ENCODE measurements around the gene JPH2. TPM values are rescaled to one million over a fixed set of nuclear protein-coding genes. Genes with fewer than 3 reads are reported as not detected.

JPH2 gene
- total RNA-seq, 6 experiments from 2014 or later: 0.09 to 0.31 (median 0.10) TPM; not detected in 1

GRCh38 chr20:44117296-44118184 lies 69.4 kb downstream of the JPH2 start:
- Histone ChIP-seq H3K9me3 (no peaks in the 10 kb centered on the region), H3K4me3 (no peak overlapping the region), H3K27ac (no peak overlapping the region), H3K36me3 (no peaks in the 10 kb centered on the region), H3K27me3 (peaks cover 0 to 8% of the 10 kb centered on the region in 2 donors), H3K4me1 (no peaks in the 10 kb centered on the region)
- ATAC-seq (no peak), DNase-seq (peak in 1 of 3 donors; percentile 29)
- intact Hi-C loops (cut with DNase I): loop anchor here in 1 of 2 donors (5.0 kb wide), 1 partner anchor 70 kb away; the partner anchor contains the start of gene JPH2
- WGBS (ENCODE audit: insufficient coverage, low coverage, low lambda C conversion rate, missing lambda C conversion rate): 87% methylated on average over 6 of the region's 8 CpGs
- no peak for TF ChIP-seq POLR2A (IDR thresholded peaks at IDR 0.05)
- no peak for TF ChIP-seq CTCF (IDR thresholded peaks at IDR 0.05)

DNA sequence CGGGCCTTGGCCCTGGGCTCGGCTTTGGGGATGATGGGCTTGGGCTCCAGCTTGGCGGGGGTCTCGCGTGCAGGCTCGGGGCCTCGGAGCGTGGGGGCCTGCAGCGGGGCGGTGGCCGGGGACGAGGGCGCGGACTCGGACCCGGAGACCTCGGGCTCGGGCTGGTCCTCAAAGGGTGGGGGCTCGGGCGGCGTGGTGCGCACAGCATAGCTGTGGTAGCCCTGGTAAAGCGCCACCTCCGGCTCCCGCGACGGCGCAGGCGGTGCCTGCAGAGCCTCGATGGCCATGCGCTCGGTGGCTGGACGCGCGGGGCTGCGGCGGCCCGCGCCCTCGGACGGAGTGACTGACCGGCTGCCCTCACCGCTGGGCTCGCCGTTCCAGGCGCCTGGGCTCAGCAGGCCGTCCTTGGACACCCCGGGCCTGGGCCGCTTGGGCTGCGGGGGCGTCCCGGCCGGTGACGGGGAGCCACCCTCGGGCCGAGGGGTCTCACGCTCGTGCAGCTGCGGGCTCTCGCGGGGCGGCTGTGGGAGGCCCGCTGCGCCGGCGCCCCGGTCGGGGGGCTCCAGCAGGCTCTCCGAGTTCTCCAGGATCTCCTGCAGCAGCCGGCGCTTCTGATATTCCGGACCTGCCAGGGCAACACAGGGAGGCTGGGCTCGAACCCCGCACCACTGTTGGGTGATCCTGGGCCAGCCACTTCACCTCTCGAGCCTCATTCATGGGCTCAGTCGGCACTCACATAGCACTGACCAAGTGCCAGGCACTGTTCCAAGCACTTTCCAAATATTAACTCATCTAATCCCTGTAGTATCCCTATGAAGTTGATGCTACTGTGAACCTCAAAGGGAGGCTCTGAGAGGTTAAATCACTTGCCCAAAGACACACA lies 71.0 kb downstream of the JPH2 start:
- no peaks in the 10 kb centered on the region for H3K4me1 ChIP-seq
- H3K27ac ChIP-seq: no peak overlapping the region
- H3K27me3 ChIP-seq: peaks cover 0 to 8% of the 10 kb centered on the region in 2 donors
- no peak overlapping the region for H3K4me3 ChIP-seq
- H3K9me3 ChIP-seq: no peaks in the 10 kb centered on the region
- DNase-seq (no peak), ATAC-seq (no peak)
- intact Hi-C loops (cut with DNase I): loop anchor here in 1 of 2 donors (5.0 kb wide), 1 partner anchor 71 kb away; the partner anchor contains the start of gene JPH2
- WGBS (ENCODE audit: insufficient coverage, low coverage, low lambda C conversion rate, missing lambda C conversion rate): 55% methylated on average over 13 of the region's 76 CpGs
- no peaks in the 10 kb centered on the region for H3K36me3 ChIP-seq
- no peak for TF ChIP-seq POLR2A (IDR thresholded peaks at IDR 0.05)
- TF ChIP-seq CTCF (IDR thresholded peaks at IDR 0.05): no peak

DNA sequence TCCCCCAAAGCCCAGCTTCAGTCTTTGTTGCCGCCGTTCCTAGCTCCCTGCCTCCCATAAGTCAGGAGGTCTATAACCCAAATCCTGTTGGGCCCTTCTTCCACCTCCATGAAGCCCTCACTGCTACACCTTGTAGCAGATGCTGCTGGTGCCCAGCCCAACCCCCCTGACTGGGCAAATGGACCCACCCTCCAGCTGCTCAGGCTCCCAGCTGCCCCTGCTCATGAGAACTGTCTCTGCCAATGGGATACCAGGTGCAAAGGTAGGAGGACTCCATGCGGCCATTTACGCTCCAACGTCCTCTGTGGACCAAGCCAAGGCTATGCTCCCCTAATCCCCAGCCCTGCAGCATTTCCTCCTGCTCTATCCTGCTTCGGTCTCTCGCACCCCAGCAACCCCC lies 71.8 kb downstream of the JPH2 start:
- no peaks in the 10 kb centered on the region for H3K9me3 ChIP-seq
- no peaks in the 10 kb centered on the region for H3K36me3 ChIP-seq
- ATAC-seq (no peak), DNase-seq (no peak)
- no peak overlapping the region for H3K27ac ChIP-seq
- no peak overlapping the region for H3K4me3 ChIP-seq
- intact Hi-C loops (cut with DNase I): loop anchor here in 1 of 2 donors (5.0 kb wide), 1 partner anchor 72 kb away; the partner anchor contains the start of gene JPH2
- no peaks in the 10 kb centered on the region for H3K4me1 ChIP-seq
- no peak for TF ChIP-seq CTCF (IDR thresholded peaks at IDR 0.05)
- no peak for TF ChIP-seq POLR2A (IDR thresholded peaks at IDR 0.05)
- peaks cover 0 to 8% of the 10 kb centered on the region in 2 donors for H3K27me3 ChIP-seq
- 70% methylated on average over 2 of the region's 7 CpGs for WGBS (ENCODE audit: insufficient coverage, low coverage, low lambda C conversion rate, missing lambda C conversion rate)

DNA sequence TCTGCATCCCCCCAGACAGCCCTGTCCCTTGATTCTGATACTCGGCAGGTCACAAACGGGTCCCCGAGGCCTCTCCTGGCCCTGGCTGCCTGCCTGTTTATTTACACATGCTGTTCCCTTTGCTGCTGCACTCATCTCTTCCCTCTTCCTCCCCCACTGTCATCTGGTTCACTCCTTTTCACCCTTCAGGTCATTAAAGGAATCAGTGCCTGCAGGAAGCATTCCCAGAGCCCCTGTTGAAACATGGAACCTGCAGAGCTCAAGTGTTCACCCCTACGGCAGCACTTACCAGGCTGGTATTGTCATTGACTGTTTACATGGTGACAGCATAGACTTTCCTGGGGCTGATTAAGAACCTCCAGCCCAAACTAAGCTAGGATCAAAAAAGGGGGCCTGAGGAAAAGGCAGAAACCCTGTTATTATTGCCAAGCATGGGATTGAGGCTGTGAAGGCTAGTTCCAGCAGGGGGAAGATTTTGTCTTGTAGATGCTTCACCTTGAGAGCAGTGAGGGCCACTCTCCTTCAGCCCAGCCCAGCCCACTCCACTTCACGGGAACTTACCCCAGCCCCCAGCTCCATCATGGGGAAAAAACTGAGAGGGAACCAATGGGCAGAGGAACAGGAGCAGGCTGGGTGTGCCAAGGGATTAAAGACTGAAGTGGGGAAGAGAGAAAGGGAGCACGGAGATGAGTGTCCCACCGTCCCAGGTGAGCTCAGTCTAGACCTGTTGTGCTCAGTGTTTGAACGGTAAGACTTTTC lies 73.2 kb downstream of the JPH2 start:
- Histone ChIP-seq H3K36me3 (no peaks in the 10 kb centered on the region), H3K9me3 (no peaks in the 10 kb centered on the region), H3K4me3 (no peak overlapping the region), H3K27me3 (peaks cover 0 to 8% of the 10 kb centered on the region in 2 donors), H3K27ac (no peak overlapping the region), H3K4me1 (no peaks in the 10 kb centered on the region)
- WGBS (ENCODE audit: insufficient coverage, low coverage, low lambda C conversion rate, missing lambda C conversion rate): 54% methylated on average over 7 of the region's 8 CpGs
- no peak for ATAC-seq
- DNase-seq: no peak
- intact Hi-C loops (cut with DNase I): loop anchor here in 1 of 2 donors (5.0 kb wide), 1 partner anchor 79 kb away; no protein-coding TSS in a partner anchor
- TF ChIP-seq POLR2A (IDR thresholded peaks at IDR 0.05) (no peak), CTCF (IDR thresholded peaks at IDR 0.05) (no peak)
